GM12875 (cell line): Measurements from ENCODE around the gene VDAC1.
"Not testable (repeated sequence)": the region's sequence is repeated elsewhere in the genome, so short reads cannot be mapped to it uniquely, and the experiment has no call there.

Experiments used
- H3K4me3 ChIP-seq: one replicate; pipeline ENCODE4 v1.5.1; 2011; ENCODE audit warnings: low read depth, low read length, control low read depth
- TF ChIP-seq, protein P1 (sequence below): IDR thresholded peaks from 2 replicates; pipeline ENCODE4 v1.5.1; 2011; ENCODE audit warnings: low read depth, mild to moderate bottlenecking, control low read depth, inconsistent platforms, low read length, moderate library complexity, borderline replicate concordance; ENCODE audit not compliant: insufficient read depth

The VDAC1 gene

DNA sequence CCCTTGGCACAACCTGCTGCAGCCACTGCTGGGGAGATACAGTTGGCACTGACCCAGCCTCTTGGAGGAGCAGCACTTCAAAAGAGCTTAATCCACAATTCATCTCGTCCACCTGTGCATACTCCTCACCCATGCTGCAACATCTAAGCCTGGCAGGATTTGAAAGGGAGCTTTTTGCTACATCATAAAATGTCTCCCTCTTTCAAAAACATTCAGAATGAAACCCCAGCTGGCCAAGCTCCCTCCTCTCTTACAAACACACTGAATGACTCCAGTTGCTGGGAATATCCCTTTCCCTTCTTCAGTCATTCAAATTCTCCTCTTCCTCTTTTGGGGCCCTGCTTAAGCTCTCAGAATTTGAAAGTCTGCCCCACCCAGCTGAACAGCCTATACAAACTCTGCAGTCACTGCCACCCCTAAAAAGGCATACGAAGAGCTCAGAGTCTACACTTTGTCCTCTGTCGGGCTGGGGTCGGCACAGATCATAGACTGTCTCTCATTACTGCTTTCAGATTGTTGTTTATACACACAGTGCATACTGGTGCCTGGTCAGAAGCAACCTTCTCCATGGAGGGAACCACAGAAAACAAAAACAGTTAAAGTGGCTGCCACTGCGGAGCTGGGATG, 27.5 kb downstream of the VDAC1 start:
- TF ChIP-seq, protein P1, sequence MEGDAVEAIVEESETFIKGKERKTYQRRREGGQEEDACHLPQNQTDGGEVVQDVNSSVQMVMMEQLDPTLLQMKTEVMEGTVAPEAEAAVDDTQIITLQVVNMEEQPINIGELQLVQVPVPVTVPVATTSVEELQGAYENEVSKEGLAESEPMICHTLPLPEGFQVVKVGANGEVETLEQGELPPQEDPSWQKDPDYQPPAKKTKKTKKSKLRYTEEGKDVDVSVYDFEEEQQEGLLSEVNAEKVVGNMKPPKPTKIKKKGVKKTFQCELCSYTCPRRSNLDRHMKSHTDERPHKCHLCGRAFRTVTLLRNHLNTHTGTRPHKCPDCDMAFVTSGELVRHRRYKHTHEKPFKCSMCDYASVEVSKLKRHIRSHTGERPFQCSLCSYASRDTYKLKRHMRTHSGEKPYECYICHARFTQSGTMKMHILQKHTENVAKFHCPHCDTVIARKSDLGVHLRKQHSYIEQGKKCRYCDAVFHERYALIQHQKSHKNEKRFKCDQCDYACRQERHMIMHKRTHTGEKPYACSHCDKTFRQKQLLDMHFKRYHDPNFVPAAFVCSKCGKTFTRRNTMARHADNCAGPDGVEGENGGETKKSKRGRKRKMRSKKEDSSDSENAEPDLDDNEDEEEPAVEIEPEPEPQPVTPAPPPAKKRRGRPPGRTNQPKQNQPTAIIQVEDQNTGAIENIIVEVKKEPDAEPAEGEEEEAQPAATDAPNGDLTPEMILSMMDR = no peak
- no peak overlapping the region for H3K4me3 ChIP-seq

DNA sequence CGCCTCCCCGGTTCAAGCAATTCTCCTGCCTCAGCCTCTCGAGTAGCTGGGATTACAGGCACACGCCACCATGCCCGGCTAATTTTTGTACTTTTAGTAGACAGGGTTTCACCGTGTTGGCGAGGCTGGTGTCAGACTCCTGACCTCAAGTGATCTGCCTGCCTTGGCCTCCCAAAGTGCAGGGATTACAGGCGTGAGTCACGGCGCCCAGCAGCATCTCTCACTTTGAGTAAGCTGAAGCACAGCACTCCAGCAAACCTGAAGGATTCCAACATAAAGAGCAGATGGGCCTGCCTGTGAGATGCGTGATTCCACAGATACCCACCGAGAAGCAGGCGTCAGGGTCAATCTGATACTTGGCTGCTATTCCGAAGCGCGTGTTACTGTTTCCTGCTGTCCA, 29.2 kb downstream of the VDAC1 start:
- not testable (repeated sequence) for H3K4me3 ChIP-seq

DNA sequence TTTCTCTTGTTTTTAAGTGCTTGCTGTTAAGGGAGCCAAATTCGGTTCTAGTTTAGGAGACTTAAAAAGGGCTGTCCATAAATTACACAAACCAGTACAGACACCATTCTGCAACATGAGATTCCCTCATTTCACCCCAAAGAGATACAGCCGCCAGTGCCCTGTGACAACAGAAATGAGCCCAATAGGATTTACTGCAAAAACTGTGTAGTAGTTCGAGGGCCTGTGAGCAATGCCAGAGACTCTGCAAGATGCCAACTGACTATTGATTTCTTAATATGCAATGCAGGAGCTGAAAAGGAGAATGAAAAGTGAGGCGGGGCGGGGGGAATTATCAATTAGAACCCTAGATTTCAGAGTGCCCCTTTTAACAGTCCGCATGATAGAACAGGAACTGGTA, 30.6 kb downstream of the VDAC1 start:
- H3K4me3 ChIP-seq = no peak overlapping the region
- TF ChIP-seq, protein P1 = no peak

DNA sequence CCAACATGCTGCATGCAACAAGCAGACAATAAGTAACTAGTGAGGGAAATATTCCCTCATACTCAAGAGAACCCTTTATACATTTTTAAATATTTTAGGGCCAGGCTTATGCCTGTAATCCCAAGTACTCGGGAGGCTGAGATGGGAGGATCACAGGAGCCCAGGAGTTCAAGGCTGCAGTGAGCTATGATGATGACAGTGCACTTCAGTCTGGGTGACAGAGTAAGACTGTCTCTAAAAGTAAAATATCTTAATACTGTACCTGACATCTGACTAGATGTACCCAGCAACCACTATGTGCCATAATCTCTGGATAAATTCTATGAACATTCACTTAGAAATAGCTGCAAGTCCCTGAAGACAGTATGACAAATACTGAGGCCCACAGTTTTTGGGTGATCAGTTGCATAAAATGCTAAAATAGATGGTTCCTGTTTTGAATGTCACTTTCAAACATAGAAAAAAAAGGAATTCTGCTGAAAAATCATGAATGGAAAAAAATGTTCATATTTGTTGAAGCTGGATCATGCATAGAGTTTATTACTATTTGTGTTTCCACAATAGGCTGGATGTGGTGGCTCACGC, 34.4 kb downstream of the VDAC1 start:
- H3K4me3 ChIP-seq = no peak overlapping the region
- TF ChIP-seq, protein P1 = no peak

DNA sequence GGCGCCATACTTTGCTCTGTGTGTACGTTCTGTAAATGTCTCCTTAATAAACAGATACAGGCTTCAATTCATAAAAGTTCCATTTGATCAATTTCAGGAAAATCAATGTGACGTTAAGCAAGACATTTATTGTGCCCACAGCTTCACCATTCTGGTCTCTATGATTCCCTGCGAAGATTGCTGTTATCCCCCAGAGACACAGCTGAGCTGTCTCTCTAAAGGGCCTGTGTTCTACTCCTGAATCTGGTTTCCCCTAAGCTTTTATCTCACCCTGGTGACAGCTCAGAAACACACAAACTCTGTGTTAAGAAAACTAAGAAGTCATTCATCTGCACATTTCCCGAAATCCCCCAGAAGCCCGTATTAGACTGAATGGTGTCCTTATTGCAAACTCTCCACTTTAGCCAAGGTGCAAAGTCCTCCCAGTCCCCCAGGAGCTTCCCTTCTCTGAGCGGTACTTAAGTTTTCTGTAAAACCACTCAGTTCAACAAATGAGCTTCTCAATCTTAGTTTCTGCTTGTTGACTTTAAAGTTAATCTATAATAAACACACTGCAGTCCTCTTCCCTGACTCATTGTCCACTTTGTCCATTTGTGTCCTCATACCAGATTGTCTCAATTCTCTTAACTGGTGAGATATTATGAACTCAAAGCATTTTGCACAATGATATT, 35.0 kb downstream of the VDAC1 start:
- H3K4me3 ChIP-seq = peak overlapping the region; percentile 90
- TF ChIP-seq, protein P1 = no peak

DNA sequence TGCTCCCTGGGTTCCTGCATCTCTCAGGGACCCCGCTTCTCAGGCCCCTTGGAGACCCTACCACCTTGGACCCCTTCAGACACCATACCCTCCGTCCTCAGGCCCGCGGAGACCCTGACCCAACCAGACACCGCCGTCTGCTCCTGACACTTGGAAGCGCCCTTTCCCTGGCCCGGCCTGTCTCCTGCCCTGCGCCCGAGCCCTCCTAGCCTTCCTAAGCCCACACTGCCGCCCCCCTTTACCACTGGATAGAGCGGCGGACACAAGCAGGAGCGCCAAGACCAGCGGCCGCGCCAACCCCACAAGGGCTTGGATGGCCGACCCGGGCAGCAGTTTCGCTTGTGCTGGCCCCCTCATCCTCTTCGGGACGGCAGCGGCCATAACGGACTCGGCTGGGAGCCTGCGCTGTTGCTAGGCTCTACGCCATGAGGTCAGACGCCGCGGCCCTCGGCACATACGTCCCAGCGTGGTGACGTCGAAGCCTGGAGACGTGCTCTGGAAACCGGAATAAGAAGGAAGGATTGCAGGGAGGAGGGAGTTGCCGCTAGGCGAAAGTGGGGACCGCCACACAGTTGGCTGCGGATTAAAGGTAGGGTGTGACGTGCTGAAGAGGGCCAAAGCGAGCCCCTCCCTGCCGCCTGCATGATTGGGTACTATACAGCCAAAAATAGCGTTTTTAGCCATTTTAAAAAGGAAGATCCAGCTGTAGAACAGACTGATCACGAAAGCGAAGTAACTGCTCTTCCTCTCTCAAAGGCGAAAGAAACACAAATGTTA, 36.4 kb downstream of the VDAC1 start, which contains the start of gene C5orf15:
Gene C5orf15 (minus strand): TSS at position 422 of the 777 bp plus-strand sequence. CDS start 41 bp downstream, at position 381.
- TF ChIP-seq, protein P1 = no peak
- H3K4me3 ChIP-seq = peak within 1 kb of the TSS; percentile 90

DNA sequence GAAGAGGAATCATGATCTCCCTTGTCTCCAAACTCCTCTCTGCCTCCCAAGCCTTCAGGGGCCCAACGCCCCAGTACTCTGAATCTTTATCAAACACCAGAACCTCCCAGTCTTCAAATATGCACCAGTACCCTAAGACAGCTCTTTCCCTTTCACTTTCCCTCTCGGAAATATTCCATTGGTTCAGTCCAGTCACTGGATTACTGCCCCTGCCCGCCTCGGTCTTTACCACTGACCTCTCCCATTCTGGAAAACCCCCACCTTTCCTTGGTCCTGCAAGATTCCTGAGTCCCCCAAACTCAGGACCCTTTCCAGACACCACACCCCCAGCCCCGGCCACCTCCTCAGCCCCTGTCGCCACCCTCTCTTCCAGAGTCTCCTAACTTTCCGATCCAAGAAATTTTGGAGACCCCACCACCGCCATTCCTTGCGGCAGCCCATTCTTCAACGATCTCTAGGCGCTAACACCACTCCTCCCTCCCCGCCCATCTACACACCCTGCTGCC, 37.0 kb downstream of the VDAC1 start:
- peak overlapping the region; percentile 90 for H3K4me3 ChIP-seq
- TF ChIP-seq, protein P1 = no peak
